ENCODE data around the gene MZF1. TPM values are rescaled to one million over a fixed set of nuclear protein-coding genes. Genes with fewer than 3 reads are reported as not detected.
"Not testable (repeated sequence)": the region's sequence is repeated elsewhere in the genome, so short reads cannot be mapped to it uniquely, and the experiment has no call there.

The MZF1 gene
- 13.1 TPM for total RNA-seq

- DNase-seq, result no peak
These were observed at the start of gene MZF1 for GRCh38 chr19:58572818-58573657. MZF1 (minus strand) TSS chr19:58573335; CDS start chr19:58571389, 1,946 bp downstream.

GRCh38 chr19:58607213-58607612 is 34.1 kb upstream of the MZF1 start:
- not testable (repeated sequence) for DNase-seq

GRCh38 chr19:58606251-58606896 is 33.2 kb upstream of the MZF1 start:
- not testable (repeated sequence) for DNase-seq

GRCh38 chr19:58586133-58586765 is 13.1 kb upstream of the MZF1 start:
- DNase-seq, result no peak

- DNase-seq, result no peak
These were observed 12.5 kb upstream of the MZF1 start for GRCh38 chr19:58585442-58586132.

- DNase-seq, result no peak
These were observed 11.6 kb upstream of the MZF1 start for GRCh38 chr19:58584498-58585441.

- DNase-seq, result no peak
These were observed 9.8 kb upstream of the MZF1 start for GRCh38 chr19:58582985-58583384.

- no peak for DNase-seq
These were observed 8.3 kb upstream of the MZF1 start for GRCh38 chr19:58581227-58582141.

GRCh38 chr19:58579473-58580142 is 6.5 kb upstream of the MZF1 start:
- no peak for DNase-seq

- DNase-seq, result no peak
These were observed 5.1 kb upstream of the MZF1 start for GRCh38 chr19:58578012-58578925.

GRCh38 chr19:58577581-58577980 is 4.4 kb upstream of the MZF1 start:
- not testable (repeated sequence) for DNase-seq

- no peak for DNase-seq
These were observed 2.3 kb upstream of the MZF1 start for GRCh38 chr19:58575183-58576041.

GRCh38 chr19:58573658-58574164 is 576 bp upstream of the MZF1 start:
- no peak for DNase-seq

GRCh38 chr19:58572026-58572817 is 913 bp downstream of the MZF1 start:
- DNase-seq, result no peak

GRCh38 chr19:58571575-58571947 is 1.6 kb downstream of the MZF1 start:
- DNase-seq, result no peak

GRCh38 chr19:58570770-58571574 is 2.2 kb downstream of the MZF1 start:
- no peak for DNase-seq
